Nephron progenitor cell (in vitro differentiated cells): ENCODE results near the gene GOT1.
A peak's percentile ranks its signal among the peaks of the same experiment; 100 is the strongest.

ENCODE experiments used
- DNase-seq: peaks from one replicate; pipeline ENCODE4 v3.0.0; 2021
- H3K27ac Mint-ChIP-seq: 2 replicates; pipeline ENCODE4 v1.8.0; 2021; ENCODE audit warnings: mild to moderate bottlenecking, moderate library complexity, mixed read lengths
- H3K27me3 Mint-ChIP-seq: 2 replicates; pipeline ENCODE4 v1.8.0; 2021; ENCODE audit warnings: mild to moderate bottlenecking, low read depth, mixed read lengths; ENCODE audit not compliant: poor library complexity
- H3K36me3 Mint-ChIP-seq: 2 replicates; pipeline ENCODE4 v1.8.0; 2021; ENCODE audit warnings: low read depth, mixed read lengths
- H3K4me1 Mint-ChIP-seq: 2 replicates; pipeline ENCODE4 v1.8.0; 2021; ENCODE audit warnings: mixed read lengths
- H3K4me3 Mint-ChIP-seq: 2 replicates; pipeline ENCODE4 v1.8.0; 2021; ENCODE audit warnings: mild to moderate bottlenecking, moderate library complexity, mixed read lengths
- H3K9me3 Mint-ChIP-seq: 2 replicates; pipeline ENCODE4 v1.8.0; 2021; ENCODE audit warnings: mild to moderate bottlenecking, moderate library complexity, mixed read lengths
- CTCF ChIP-seq: fragments of 200-600 bp; sonication (generic); IDR thresholded peaks from 2 replicates; pipeline ENCODE4 v1.5.0; 2021; ENCODE audit warnings: antibody characterized with exemption

The GOT1 gene

GRCh38 chr10:99432047-99432446 is 1.6 kb upstream of the GOT1 start:
- no peak for DNase-seq
- H3K27me3 Mint-ChIP-seq = peaks cover 14% of the 10 kb centered on the region
- TF ChIP-seq CTCF = no peak
- peak overlapping the region; percentile 96 for H3K4me3 Mint-ChIP-seq
- peak overlapping the region; percentile 6 for H3K27ac Mint-ChIP-seq
- H3K9me3 Mint-ChIP-seq = no peaks in the 10 kb centered on the region
- peaks cover 31% of the 10 kb centered on the region for H3K4me1 Mint-ChIP-seq
- H3K36me3 Mint-ChIP-seq = no peaks in the 10 kb centered on the region

GRCh38 chr10:99431190-99431760 is 851 bp upstream of the GOT1 start:
- Mint-ChIP-seq H3K4me3 (peak overlapping the region; percentile 96), H3K4me1 (peaks cover 31% of the 10 kb centered on the region), H3K36me3 (no peaks in the 10 kb centered on the region), H3K9me3 (no peaks in the 10 kb centered on the region), H3K27ac (peak overlapping the region; percentile 16), H3K27me3 (peaks cover 9% of the 10 kb centered on the region)
- TF ChIP-seq CTCF = no peak
- DNase-seq = peak; percentile 42

GRCh38 chr10:99430116-99430450 is 341 bp downstream of the GOT1 start:
- Mint-ChIP-seq H3K27me3 (peaks cover 9% of the 10 kb centered on the region), H3K9me3 (no peaks in the 10 kb centered on the region), H3K27ac (peak overlapping the region; percentile 74), H3K36me3 (peaks cover 3% of the 10 kb centered on the region), H3K4me3 (peak overlapping the region; percentile 96), H3K4me1 (peaks cover 31% of the 10 kb centered on the region)
- TF ChIP-seq CTCF = no peak
- DNase-seq = no peak

- peak overlapping the region; percentile 96 for H3K4me3 Mint-ChIP-seq
- H3K36me3 Mint-ChIP-seq = peaks cover 7% of the 10 kb centered on the region
- H3K4me1 Mint-ChIP-seq = peaks cover 31% of the 10 kb centered on the region
- H3K9me3 Mint-ChIP-seq = no peaks in the 10 kb centered on the region
- no peak for TF ChIP-seq CTCF
- peaks cover 9% of the 10 kb centered on the region for H3K27me3 Mint-ChIP-seq
- no peak overlapping the region for H3K27ac Mint-ChIP-seq
- DNase-seq = no peak
Measured at GRCh38 chr10:99429517-99430095, 818 bp downstream of the GOT1 start.

GRCh38 chr10:99427566-99428190 is 2.7 kb downstream of the GOT1 start:
- peaks cover 31% of the 10 kb centered on the region for H3K4me1 Mint-ChIP-seq
- no peak overlapping the region for H3K4me3 Mint-ChIP-seq
- peaks cover 9% of the 10 kb centered on the region for H3K27me3 Mint-ChIP-seq
- no peak for TF ChIP-seq CTCF
- no peak for DNase-seq
- H3K27ac Mint-ChIP-seq = no peak overlapping the region
- H3K36me3 Mint-ChIP-seq = peaks cover 7% of the 10 kb centered on the region
- no peaks in the 10 kb centered on the region for H3K9me3 Mint-ChIP-seq

GRCh38 chr10:99426689-99427088 is 3.7 kb downstream of the GOT1 start:
- no peak overlapping the region for H3K4me3 Mint-ChIP-seq
- H3K36me3 Mint-ChIP-seq = peaks cover 7% of the 10 kb centered on the region
- TF ChIP-seq CTCF = no peak
- peaks cover 9% of the 10 kb centered on the region for H3K27me3 Mint-ChIP-seq
- H3K27ac Mint-ChIP-seq = no peak overlapping the region
- DNase-seq = no peak
- no peaks in the 10 kb centered on the region for H3K9me3 Mint-ChIP-seq
- H3K4me1 Mint-ChIP-seq = peaks cover 25% of the 10 kb centered on the region
